Measurements from ENCODE around the gene STARD13.
"Not testable (repeated sequence)": the region's sequence is repeated elsewhere in the genome, so short reads cannot be mapped to it uniquely, and the experiment has no call there.

The STARD13 gene

DNA sequence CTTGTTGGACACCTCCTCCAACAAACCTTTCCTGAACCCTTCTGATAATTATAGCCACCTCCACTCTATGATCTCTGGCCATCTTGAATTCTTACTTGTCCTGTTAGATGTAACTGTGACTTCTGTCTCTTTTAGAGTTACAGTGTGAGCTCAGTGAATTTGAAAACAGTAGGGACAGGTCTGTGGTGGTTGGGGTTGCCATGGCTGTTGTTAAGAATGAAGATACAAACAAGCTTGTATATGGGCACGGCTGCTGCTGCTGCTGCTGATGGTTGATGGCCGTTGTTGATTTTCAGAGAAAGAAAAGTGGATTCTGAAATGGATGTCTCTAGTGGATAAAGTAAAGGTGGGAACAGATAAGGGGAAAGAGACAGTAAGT lies 101.5 kb downstream of the STARD13 start:
- DNase-seq (ENCODE audit: insufficient read length, low spot score) (no peak), FAIRE-seq (no peak)

DNA sequence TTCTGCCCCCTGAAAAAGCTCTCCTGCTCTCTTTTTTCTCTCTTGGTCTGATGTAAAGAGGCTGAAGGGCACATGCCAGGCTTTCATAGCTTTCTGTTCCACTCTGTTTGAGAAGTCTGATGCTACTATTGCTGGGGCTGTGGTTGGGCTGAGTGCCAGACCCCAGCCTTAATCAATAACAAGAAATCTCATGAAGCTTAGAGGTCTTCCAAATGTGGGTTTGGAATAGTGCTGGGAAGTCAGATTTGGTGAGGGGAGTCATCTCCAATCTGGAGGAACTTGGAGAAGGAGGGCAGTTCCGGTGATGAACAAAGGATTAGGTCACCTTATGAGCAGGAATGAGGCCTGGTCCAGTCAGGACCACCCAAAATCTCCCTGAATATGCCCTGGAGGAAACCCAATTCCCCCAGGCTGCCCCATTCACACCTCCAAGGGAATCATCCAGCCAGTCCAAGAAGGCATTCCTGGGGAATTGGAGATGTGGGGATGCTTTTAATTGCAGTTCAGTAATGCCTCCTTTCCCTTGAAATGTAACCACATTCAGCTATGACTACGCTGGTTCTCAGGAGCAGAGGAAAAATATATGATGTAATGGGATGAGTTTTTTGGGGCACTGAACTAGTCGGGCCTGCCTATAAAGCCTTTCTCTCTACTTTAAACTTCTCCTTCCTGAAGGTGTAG lies 102.0 kb downstream of the STARD13 start:
- FAIRE-seq (no peak), DNase-seq (ENCODE audit: insufficient read length, low spot score) (no peak)

DNA sequence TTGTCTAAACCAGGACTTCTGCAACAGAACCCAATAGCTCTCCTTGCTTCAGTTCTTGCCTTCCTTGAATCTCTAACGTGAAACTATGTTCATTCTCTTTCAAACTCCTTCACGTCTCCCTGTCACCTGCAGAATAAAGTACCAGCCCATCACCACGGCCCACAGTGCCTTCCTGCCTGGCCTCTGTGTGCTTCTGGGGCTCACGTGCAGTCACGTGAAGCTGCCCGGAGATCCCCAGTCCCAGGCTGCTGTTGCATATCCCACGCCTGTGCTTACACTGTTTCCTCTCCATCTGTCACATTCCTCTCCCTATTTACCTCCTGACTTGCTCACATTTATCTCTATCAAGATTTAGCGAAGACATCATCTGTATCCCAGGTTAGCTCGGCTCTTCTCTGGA lies 102.8 kb downstream of the STARD13 start:
- FAIRE-seq = no peak

DNA sequence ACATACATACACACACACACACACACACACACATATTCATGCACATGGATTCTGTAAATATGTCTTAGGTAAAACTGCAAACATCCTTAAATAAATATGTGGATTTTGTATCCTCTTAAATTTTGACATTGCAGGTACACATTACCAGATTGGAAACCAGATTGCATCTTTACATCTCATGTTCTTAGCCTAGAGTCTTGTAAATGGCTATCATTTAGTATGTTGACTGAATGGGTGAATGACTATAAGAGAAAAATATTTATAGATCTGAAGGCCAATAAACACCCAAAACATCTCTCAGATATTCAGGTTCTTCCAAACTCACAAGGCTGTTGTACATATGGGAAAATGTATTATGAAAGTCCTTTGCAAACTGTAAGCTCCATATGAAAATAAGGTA lies 104.3 kb downstream of the STARD13 start:
- FAIRE-seq = no peak
- no peak for DNase-seq (ENCODE audit: insufficient read length, low spot score)

More for the DNA sequence above, 102.8 kb downstream of the STARD13 start:
- DNase-seq (ENCODE audit: insufficient read length, low spot score) = no peak

DNA sequence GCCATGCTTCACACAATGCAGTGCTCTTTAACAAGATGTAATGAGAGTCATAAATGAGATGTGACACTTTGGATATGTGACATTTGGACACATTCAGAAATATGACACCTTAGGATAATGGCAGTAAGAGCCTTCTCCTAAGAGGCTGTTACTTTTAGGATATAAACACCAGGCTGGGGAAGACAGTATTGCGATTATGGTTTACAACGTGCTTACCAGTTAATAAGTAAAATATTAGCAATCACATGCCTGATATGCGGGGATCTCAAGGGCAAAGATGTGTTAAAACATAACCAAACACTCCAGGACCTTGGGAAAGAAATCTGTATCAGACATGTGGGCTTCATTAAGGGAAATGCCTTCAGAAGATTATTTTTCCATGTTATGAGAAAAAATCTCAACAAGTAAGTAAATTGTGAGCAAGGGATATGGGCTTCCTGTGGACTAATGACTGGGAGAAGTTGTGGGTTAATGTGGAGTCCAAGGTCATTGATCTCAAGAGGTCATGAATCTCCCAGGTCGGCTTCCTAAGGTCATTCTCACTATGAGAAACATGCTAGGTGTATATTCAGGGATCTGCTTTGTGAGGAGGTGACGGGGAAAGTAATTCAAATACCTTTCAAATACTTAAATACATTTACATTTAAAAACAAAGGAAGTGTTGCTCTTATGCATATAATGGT lies 105.3 kb downstream of the STARD13 start:
- no peak for DNase-seq (ENCODE audit: insufficient read length, low spot score)
- FAIRE-seq = no peak

DNA sequence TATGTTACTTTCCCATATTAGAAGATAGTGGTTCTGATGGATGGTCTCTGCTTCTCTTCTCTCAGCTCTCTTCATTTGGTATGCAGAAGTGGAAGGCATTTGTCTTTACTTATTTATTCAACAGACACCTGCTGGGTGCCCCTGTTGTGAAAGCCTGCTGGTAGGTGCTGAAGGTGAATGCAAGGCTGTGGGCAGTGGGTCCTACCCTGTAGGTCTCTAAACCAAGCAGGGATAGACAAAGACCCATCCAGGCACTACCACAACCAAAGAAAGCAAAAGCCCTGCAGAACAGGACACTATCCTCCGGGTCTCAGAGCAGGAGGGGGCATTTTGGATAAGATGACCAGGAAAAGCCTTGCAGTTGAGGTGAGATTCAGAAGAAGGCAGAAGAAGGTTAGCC lies 106.1 kb downstream of the STARD13 start:
- FAIRE-seq (no peak), DNase-seq (ENCODE audit: insufficient read length, low spot score) (no peak)

DNA sequence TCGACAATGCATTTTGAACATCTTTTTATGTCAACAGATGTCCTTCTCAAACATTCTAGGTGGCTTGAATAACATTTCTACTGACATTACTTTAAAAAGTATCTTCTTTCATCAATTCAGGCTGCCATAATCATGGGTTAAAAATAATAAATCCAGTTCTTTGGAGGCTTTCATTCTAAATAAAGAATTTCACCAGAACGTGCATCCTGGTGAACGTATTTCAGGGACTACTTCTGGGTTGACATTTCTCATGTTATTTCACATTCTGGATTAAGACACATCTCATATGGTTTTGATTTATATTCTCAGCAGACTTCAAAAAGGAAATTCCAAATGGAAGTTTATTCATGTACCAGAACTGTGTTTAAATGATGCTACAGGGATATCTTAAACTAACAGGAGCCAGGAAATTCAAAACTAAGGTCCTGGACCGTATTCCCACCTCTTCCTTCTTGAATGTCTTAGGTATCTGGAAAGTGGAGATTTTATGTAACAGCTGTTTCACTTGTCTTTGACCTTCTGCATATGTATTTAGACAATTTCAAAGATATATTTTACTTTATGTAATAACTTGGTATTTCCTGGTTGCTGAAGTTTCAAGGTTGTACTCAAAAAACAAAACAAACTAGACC lies 107.2 kb downstream of the STARD13 start:
- FAIRE-seq (no peak), DNase-seq (ENCODE audit: insufficient read length, low spot score) (no peak)

DNA sequence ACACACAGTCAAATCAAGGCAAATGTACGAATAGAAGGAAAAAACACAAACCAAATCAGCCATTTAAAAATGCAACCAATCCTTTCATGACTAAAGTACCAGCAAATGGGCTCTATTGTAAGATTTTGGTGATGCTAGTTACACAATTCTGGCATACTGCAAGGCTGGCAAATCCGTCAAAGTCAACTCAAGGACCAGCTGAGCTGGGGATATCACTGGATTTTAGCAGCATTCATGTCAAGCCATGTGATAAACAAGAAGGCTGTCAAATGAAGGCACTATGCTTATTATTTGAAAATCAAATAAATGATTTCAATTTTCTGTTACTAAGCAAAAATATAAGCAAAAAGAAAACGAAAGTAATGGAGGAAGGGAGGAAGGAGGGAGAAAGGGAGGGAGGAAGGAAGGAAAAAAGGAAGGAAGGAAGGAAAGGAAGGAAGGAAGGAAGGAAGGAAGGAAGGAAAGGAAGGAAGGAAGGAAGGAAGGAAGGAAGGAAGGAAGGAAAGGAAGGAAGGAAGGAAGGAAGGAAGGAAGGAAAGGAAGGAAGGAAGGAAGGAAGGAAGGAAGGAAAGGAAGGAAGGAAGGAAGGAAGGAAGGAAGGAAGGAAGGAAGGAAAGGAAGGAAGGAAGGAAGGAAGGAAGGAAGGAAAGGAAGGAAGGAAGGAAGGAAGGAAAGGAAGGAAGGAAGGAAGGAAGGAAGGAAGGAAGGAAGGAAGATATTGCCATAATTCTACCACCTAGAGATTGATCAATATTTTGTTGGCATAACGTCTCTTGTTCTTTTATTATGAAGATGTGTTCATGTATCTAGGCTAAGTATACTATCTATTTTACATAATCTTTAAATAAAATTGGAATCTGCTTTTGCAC lies 108.0 kb downstream of the STARD13 start:
- not testable (repeated sequence) for DNase-seq (ENCODE audit: insufficient read length, low spot score); FAIRE-seq

DNA sequence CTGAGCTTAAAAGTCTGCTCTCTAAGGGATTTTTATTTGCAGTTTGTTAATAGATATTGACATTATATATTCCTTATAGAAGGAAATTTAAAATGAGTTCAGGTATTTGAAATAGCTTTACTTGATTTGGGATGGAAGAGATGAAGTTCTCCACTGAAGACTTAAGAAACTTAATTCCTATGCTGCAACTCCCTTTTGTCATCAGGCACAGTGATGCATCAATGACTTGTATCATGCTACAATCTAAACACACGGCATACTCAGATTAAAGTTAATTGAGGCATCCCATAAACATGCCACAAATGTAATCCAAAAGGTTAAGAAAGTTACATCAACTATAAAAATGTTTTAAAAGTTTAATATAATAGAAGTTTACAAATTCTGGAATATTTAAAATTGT lies 109.0 kb downstream of the STARD13 start:
- no peak for DNase-seq (ENCODE audit: insufficient read length, low spot score)
- no peak for FAIRE-seq

DNA sequence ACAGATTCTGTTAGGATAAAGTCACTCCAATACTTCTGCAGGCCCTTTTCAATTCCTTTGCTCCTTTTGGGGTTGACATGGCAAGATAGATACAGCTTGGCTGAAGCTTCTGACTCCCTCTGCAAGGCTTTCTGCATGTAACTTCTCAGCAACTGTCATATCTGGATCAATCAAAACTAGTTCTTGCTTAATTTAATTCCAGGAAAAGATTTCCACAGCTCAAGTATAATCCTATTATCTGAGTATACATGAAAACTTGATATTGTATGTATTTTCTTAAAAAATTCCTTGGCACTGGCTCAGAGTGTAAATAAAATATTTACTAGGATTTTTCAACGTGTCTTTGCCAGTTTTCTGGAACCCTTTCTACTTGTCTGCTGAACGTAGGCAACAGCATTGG lies 109.6 kb downstream of the STARD13 start:
- no peak for FAIRE-seq

DNA sequence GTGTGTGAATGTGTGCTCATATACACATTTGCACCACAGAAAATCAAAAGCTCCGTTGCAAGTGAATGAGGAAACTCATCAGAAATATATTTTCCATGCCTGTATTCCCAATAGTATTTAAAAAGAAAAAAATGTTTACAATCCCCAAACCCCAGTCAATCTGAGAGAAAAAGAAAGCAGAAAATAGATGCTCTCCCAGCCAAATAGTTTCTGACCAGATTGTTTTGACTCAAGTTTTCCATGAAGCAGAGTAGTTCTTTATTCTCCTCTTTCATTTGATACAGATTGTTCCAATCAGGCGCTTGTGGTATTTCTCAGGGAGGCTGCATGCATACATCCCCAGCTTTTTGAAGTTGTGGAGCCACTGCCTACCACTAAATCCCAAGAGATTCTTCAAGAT lies 110.6 kb downstream of the STARD13 start:
- DNase-seq (ENCODE audit: insufficient read length, low spot score) (no peak), FAIRE-seq (no peak)

More for the DNA sequence above, 109.6 kb downstream of the STARD13 start:
- no peak for DNase-seq (ENCODE audit: insufficient read length, low spot score)

DNA sequence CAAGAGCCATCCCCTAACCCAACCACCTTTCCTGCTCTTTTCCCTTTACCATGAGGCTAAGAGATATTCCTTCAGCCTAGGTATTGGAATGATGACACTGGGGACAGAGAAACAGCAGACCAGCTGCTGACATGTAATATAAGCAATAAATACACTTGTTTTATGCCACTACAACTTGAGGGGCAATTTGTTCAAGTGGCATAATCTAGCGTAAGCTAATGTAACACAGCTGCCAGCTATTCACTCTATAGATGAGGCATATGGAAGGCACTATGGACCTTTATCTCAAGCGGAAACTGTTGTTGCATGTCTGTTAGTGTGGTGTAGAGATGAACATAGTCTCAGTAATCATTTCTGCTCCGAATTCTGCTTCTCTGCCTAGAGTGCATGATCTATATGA lies 111.1 kb downstream of the STARD13 start:
- FAIRE-seq = no peak
- DNase-seq (ENCODE audit: insufficient read length, low spot score) = no peak

DNA sequence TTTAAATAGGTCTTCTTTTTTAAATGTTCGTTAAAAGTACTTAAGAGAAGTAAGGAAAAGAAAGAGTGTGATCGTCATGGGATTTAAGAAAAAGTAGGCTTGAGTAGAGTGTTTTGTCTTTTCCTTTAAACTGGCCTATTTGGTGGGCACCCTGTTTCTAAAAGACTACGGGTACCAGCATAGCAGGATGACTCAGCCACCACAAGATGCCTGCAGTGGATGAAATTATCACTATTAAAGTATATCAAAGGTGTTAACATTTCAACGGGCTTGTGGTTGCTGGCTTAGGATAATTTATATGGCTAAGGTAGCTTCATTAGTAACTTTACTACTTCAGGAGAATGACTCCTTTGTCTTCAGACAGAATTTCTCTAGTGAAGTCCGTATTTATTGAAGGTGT lies 112.6 kb downstream of the STARD13 start:
- FAIRE-seq (no peak), DNase-seq (ENCODE audit: insufficient read length, low spot score) (no peak)

DNA sequence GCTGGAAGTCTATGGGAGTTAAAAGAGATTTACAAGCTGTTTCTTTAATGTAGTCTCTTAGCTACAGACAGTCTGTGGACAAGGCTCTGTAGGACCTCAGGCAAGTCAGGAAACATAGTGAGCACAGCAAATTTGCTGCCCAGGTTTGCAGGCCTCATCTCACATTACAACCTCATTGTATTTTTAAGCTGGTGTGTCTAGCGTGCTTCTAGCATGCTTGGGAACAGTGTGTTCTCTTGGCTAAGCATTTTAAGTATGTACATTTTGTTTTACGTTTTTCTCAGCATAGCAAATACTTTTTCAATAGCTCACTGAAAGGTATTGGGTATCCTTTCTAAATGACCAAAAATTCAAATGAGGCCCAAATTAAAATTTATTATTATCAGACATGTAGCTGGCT lies 113.2 kb downstream of the STARD13 start:
- DNase-seq (ENCODE audit: insufficient read length, low spot score) (no peak), FAIRE-seq (no peak)

DNA sequence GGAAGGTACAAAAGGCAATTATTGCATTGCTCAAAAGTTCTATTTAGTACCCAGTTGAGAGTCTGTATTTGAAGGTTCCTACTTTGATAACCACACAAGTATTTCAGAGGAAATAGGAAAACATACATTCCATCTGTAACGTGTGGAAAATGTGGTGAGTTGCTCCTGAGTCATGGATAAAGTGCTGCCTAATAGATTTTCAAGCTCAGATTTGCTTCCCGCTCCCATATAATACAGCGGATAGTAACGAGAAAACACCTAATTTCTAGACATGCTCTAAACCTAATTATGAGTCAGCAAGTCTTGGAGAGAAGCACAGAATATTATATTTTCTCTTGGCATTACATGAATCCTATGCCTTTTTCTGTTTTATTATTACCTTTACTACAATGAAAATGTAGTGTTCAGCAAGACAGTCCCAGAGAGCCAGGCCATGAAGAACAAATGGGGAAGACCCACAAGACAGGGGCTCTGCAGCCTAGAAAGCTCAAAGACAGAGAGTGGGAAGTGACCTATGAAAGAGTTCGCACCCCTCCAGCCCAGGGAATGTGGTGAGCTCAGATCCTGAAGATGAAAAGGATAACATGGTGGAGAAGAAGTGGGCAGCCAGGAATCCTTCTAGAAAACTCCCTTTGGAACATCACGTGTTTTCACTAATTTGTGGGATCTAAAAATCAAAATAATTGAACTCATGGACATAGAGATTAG lies 116.1 kb downstream of the STARD13 start:
- FAIRE-seq (no peak), DNase-seq (ENCODE audit: insufficient read length, low spot score) (no peak)

DNA sequence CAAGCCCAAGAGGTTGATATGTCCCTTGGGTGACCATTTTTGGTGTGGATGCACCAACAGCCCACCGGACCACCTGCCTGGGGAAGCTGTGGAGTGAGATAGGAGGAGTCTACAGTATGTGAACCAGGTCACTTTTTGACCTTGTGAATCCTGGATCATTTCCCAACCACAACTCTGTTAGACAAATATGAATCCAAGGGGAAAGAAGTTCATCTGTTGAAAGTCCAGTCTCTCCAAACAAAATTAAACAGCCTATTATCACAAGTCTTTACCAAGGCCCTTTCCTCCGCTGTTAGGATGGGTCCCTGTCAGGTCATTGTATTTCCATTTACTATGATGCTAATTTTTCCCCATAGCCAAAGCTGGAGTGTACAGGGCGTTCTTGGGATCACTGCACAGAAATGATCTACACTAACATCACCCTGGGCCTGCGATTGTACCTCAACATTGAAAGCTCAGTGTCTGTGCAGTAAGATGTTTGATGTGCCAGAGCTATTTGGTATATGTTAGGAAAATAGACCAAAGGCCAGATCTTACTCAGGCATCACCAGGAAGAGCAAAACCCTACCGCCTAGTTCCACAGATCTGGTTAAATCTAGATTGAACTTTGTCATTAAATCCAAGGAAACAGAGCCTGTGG lies 117.1 kb downstream of the STARD13 start:
- FAIRE-seq = no peak
- no peak for DNase-seq (ENCODE audit: insufficient read length, low spot score)

DNA sequence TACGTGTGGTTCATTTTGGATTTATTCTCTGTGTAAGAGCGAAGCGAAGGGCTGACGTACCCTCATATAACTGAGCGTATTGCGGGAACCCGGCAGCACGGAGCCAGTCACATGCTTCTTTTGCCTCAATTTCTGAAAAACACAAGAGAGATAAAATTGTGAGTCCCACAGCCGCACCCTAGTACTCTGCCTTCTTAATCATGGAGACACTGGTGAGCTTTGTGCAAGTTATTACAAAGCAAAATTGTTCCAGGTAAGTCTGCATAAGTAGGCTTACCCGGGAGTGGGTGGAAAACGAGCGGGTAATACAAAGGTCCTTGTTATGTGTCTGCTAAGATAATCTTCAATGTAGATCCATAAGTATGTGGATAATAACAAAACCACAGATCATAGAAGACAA lies 118.1 kb downstream of the STARD13 start:
- no peak for DNase-seq (ENCODE audit: insufficient read length, low spot score)
- no peak for FAIRE-seq

DNA sequence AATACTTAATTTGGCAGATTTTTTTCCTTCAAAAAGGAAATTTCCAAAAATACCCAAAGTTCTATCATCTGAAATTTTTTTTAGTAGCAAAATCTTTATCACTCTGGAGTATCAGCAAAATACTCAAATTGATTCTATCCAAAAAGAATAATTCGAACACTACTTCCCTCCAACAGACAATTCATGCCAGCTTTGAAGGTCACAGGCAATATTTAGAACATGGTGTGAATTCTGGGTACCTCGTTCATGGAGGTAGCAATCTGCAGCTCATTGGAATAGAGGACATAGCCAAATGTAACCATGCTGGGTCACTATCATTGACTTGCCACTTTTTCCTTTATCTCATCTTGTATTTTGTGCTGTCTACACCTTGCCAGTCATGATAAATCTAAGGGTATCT lies 119.8 kb downstream of the STARD13 start:
- no peak for FAIRE-seq
- no peak for DNase-seq (ENCODE audit: insufficient read length, low spot score)

DNA sequence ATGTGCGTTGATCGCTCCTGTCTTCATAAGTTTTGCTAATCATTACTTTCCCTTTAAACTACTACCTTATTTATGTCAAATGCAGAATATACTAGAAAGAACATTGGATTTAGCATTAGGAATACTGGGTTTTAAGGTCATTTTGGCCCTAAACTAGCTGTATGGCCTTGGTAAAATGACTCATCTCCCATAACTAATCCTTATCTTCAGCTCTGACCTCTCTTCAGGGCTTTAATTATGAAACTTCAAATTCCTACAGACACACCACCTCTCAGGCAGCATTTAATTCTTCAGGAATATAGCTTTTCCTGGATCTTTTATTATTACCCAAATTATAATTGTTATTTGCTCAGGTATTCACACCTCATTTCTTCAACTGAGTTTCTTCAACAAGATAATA lies 121.2 kb downstream of the STARD13 start:
- FAIRE-seq (no peak), DNase-seq (ENCODE audit: insufficient read length, low spot score) (no peak)

DNA sequence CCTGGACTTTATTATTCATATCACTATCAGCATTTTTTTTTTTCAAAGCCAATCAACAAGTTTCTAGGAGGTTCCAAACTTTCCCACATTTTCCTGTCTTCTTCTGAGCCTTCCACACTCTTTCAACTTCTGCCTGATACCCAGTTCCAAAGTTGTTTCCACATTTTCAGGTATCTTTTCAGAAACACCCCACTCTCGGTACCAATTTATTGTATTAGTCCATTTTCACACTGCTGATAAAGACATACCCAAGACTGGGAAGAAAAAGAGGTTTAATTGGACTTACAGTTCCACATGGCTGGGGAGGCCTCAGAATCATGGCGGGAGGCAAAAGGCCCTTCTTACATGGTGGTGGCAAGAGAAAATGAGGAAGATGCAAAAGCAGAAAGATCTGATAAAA lies 122.8 kb downstream of the STARD13 start:
- not testable (repeated sequence) for DNase-seq (ENCODE audit: insufficient read length, low spot score); FAIRE-seq
